Measurements from ENCODE around the gene SUN3. TPM values are rescaled to one million over a fixed set of nuclear protein-coding genes. Genes with fewer than 3 reads are reported as not detected.
A peak's percentile ranks its signal among the peaks of the same experiment; 100 is the strongest.
"Not testable (repeated sequence)": the region's sequence is repeated elsewhere in the genome, so short reads cannot be mapped to it uniquely, and the experiment has no call there.

The SUN3 gene
- total RNA-seq, 4 donors from 2014 or later, result not detected

DNA sequence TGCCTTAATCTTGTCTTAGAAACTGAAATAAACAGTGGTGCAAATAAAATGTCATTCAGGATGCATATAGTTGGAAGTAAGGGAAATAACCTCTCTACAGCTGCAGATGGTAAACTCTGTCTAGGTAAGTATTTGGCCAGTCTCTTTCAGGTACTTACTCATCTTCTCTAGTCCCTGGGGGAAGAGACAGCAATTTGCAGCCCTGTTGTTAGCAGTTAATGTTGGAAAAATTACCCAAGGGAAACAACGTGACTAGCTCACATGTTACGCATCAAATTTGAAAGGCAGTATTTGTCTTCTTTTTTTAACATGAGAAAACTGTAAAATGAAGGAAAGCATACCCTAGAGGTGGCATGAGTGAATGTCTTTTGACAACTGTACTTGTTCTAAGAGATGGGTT is 46.3 kb downstream of the SUN3 start:
- H3K27me3 ChIP-seq, result no peaks in the 10 kb centered on the region
- H3K27ac ChIP-seq, result no peak overlapping the region
- TF ChIP-seq EP300 (IDR thresholded peaks at IDR 0.05) (no peak), POLR2A (IDR thresholded peaks at IDR 0.05) (no peak)
- TF ChIP-seq, protein P1, sequence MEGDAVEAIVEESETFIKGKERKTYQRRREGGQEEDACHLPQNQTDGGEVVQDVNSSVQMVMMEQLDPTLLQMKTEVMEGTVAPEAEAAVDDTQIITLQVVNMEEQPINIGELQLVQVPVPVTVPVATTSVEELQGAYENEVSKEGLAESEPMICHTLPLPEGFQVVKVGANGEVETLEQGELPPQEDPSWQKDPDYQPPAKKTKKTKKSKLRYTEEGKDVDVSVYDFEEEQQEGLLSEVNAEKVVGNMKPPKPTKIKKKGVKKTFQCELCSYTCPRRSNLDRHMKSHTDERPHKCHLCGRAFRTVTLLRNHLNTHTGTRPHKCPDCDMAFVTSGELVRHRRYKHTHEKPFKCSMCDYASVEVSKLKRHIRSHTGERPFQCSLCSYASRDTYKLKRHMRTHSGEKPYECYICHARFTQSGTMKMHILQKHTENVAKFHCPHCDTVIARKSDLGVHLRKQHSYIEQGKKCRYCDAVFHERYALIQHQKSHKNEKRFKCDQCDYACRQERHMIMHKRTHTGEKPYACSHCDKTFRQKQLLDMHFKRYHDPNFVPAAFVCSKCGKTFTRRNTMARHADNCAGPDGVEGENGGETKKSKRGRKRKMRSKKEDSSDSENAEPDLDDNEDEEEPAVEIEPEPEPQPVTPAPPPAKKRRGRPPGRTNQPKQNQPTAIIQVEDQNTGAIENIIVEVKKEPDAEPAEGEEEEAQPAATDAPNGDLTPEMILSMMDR (IDR thresholded peaks at IDR 0.05), result no peak
- no peak overlapping the region for H3K4me3 ChIP-seq
- no peak for DNase-seq (ENCODE audit: low spot score in 2 of 2)
- peaks cover 0 to 13% (median 8%) of the 10 kb centered on the region in 4 donors for H3K4me1 ChIP-seq
- WGBS, 2 donors, result 23 to 47% methylated on average over 2 of the region's 2 CpGs
- H3K9me3 ChIP-seq, result no peaks in the 10 kb centered on the region
- peaks cover 0 to 6% (median 4%) of the 10 kb centered on the region in 3 donors for H3K36me3 ChIP-seq

DNA sequence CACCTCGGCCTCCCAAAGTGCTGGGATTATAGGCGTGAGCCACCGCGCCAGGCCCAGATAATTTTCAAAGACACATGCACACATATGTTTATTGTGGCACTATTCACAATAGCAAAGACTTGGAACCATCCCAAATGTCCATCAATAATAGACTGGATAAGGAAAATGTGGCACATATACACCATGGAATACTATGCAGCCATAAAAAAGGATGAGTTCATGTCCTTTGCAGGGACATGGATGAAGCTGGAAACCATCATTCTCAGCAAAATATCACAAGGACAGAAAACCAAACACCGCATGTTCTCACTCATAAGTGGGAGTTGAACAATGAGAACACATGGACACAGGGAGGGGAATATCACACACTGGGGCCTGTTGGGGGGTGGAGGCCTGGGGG is 48.3 kb downstream of the SUN3 start:
- H3K4me3 ChIP-seq; H3K27me3 ChIP-seq; DNase-seq (ENCODE audit: low spot score in 2 of 2); H3K9me3 ChIP-seq; H3K27ac ChIP-seq: not testable (repeated sequence)
- Histone ChIP-seq H3K36me3 (peaks cover 0 to 26% (median 14%) of the 10 kb centered on the region in 3 donors), H3K4me1 (peaks cover 0 to 20% (median 8%) of the 10 kb centered on the region in 4 donors)
- 87 to 95% methylated on average over 5 of the region's 5 CpGs for whole genome bisulfite sequencing, 2 donors

DNA sequence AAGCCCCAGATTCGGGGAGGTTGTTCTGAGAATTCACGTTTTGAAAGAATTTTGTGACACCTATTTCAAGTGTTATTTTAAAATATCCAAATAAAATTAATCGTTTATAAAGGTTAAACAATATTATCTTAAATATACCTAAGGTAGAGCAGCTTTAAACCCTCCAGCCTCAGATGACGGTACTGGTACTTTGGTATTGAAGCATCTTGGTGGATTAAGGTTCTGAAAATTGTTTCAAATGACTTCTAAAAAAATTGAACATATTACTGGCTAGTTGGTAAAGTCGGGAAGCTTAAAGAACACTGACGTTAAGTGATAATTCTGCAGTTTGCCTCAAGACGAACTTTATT is 49.1 kb downstream of the SUN3 start:
- no peak for DNase-seq (ENCODE audit: low spot score in 2 of 2)
- Histone ChIP-seq H3K36me3 (peaks cover 0 to 34% (median 14%) of the 10 kb centered on the region in 3 donors), H3K27ac (peak overlapping the region; percentile 81 to 94 (median 91)), H3K4me3 (peak overlapping the region; percentile 58 to 80 (median 60)), H3K27me3 (no peaks in the 10 kb centered on the region), H3K4me1 (peaks cover 0 to 20% (median 8%) of the 10 kb centered on the region in 4 donors), H3K9me3 (no peaks in the 10 kb centered on the region)
- WGBS, 2 donors, result 23 to 24% methylated on average over 7 of the region's 7 CpGs
- TF ChIP-seq EP300 (IDR thresholded peaks at IDR 0.05), result no peak
- TF ChIP-seq, protein P1 (IDR thresholded peaks at IDR 0.05), result no peak
- TF ChIP-seq POLR2A (IDR thresholded peaks at IDR 0.05), result no peak

DNA sequence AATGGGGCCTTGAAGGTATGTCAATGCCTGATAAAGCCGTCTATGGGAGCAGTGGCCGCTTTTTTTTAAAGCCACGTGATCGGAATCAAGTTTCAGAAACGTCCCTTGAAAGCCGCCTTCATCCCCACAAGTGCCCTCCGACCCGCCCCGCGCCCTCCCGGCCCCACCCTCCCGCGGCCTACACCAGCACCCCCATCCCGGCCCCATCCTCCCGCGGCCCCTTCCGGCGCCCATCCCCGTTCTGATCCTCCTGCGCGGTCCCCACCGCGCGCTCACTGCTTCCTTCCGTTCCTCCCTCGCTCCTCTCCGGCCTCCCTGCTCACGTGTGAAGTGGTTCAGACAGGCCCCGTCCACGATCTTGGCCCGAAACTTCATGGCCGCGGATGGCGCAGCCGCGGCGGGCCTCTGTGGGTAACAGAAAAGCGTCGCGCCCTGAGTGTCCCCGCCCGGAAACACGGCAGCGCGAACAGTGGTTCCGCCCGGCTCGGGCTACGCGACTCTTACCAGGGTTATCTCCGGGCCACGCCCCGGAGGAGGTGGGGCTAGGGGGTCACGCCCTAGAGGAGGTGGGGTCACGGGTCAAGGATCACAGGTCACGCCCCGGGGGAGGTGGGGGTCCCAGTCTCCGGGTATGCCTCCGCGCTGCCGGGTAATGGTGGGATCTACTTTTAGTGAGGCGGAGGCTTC is 49.6 kb downstream of the SUN3 start, which contains the start of gene HUS1:
HUS1 (minus strand) TSS at position 471 of the 687 bp plus-strand sequence; CDS start at position 375, 96 bp downstream.
- Histone ChIP-seq H3K27ac (peak within 1 kb of the TSS; percentile 81 to 94 (median 91)), H3K36me3 (peaks cover 0 to 39% (median 14%) of the 10 kb centered on the region in 3 donors), H3K4me1 (peaks cover 0 to 20% (median 8%) of the 10 kb centered on the region in 4 donors), H3K9me3 (no peaks in the 10 kb centered on the region), H3K4me3 (peak within 1 kb of the TSS; percentile 58 to 80 (median 60)), H3K27me3 (no peaks in the 10 kb centered on the region)
- peak; percentile 41 to 92 for TF ChIP-seq EP300 (IDR thresholded peaks at IDR 0.05)
- TF ChIP-seq, protein P1 (IDR thresholded peaks at IDR 0.05), result peak in 2 of 5 experiments; percentile 29 to 33
- peak; percentile 68 to 74 for TF ChIP-seq POLR2A (IDR thresholded peaks at IDR 0.05)
- peak; percentile 81 to 90 for DNase-seq (ENCODE audit: low spot score in 2 of 2)
- WGBS, 2 donors, result 1% methylated on average over 52 to 62 of the region's 62 CpGs

DNA sequence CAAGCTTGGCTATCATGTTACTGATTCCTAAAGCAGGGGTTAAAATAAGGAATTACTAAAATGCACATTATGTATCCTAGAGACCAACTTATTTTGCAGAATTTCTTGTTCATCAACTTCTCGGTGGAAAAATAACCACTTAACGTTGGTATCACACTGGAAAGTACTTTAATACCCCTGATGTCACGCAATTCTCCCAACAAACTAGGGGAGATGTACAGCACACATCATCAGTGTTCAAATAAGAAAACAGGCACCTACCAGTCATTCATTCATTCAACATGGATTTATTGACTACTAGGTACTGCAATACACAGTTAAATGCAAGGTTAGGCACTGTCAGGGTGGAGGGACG is 50.1 kb downstream of the SUN3 start:
- H3K36me3 ChIP-seq, result peaks cover 0 to 44% (median 17%) of the 10 kb centered on the region in 3 donors
- H3K9me3 ChIP-seq, result no peaks in the 10 kb centered on the region
- no peaks in the 10 kb centered on the region for H3K27me3 ChIP-seq
- H3K4me3 ChIP-seq, result peak overlapping the region; percentile 58 to 80 (median 60)
- peak in 1 of 2 donors; percentile 7 for DNase-seq (ENCODE audit: low spot score in 2 of 2)
- peak overlapping the region; percentile 81 to 94 (median 91) for H3K27ac ChIP-seq
- H3K4me1 ChIP-seq, result peaks cover 0 to 20% (median 8%) of the 10 kb centered on the region in 4 donors
- 4 to 5% methylated on average over 4 of the region's 4 CpGs for WGBS, 2 donors
- no peak for TF ChIP-seq POLR2A (IDR thresholded peaks at IDR 0.05)
- TF ChIP-seq, protein P1 (IDR thresholded peaks at IDR 0.05), result no peak
- TF ChIP-seq EP300 (IDR thresholded peaks at IDR 0.05), result no peak

All from tibial nerve (tissue), 4 donors.